GM15510 (cell line): Measurements from ENCODE around the gene BTBD6.

Experiments
- POLR2A ChIP-seq: IDR thresholded peaks from 3 replicates; pipeline ENCODE4 v1.6.1; 2011; ENCODE audit warnings: borderline replicate concordance; ENCODE audit not compliant: insufficient read length; ENCODE audit errors: extremely low read depth

The BTBD6 gene

GRCh38 chr14:105286759-105287144, 38.4 kb downstream of the BTBD6 start:
- no peak for TF ChIP-seq POLR2A

- TF ChIP-seq POLR2A = no peak
Measured at GRCh38 chr14:105287249-105288102, 39.1 kb downstream of the BTBD6 start.

GRCh38 chr14:105290621-105291346, 42.5 kb downstream of the BTBD6 start:
- TF ChIP-seq POLR2A = no peak

- TF ChIP-seq POLR2A = no peak
Measured at GRCh38 chr14:105292826-105293711, 44.7 kb downstream of the BTBD6 start.

GRCh38 chr14:105294142-105294597, 45.8 kb downstream of the BTBD6 start:
- no peak for TF ChIP-seq POLR2A

- TF ChIP-seq POLR2A = no peak
Measured at GRCh38 chr14:105299654-105300541, 51.6 kb downstream of the BTBD6 start.
